Effector memory CD8-positive, alpha-beta T cell (primary cell): ENCODE data around the gene PABPN1L.
"Not testable (repeated sequence)": the region's sequence is repeated elsewhere in the genome, so short reads cannot be mapped to it uniquely, and the experiment has no call there.

Source experiments
- ATAC-seq: fragments of 150-1000 bp; cut with Tn5 transposase; replicated peaks from 2 replicates; pipeline ENCODE4 v1.10.0; 2021; ENCODE audit warnings: mild to moderate bottlenecking, moderate library complexity
- DNase-seq, 3 experiments: peaks; one replicate each; pipeline ENCODE4 v3.0.0; 2021
- H3K27ac Mint-ChIP-seq, 2 donors: one replicate each; pipeline ENCODE4 v1.8.0; 2022; ENCODE audit warnings: mild to moderate bottlenecking in 2 of 2, mixed read lengths in 2 of 2, moderate library complexity in 2 of 2
- H3K27me3 Mint-ChIP-seq, 2 donors: one replicate each; pipeline ENCODE4 v1.8.0; 2022; ENCODE audit warnings: mixed read lengths in 2 of 2
- H3K36me3 Mint-ChIP-seq: one replicate; pipeline ENCODE4 v1.8.0; 2022; ENCODE audit warnings: mild to moderate bottlenecking, moderate library complexity, mixed read lengths; ENCODE audit not compliant: insufficient read depth
- H3K4me1 Mint-ChIP-seq, 2 donors: one replicate each; pipeline ENCODE4 v1.8.0; 2022; ENCODE audit warnings: low read depth in 2 of 2, mixed read lengths in 2 of 2
- H3K4me3 Mint-ChIP-seq, 2 donors: one replicate each; pipeline ENCODE4 v1.8.0; 2022; ENCODE audit warnings: mild to moderate bottlenecking in 2 of 2, mixed read lengths in 2 of 2, moderate library complexity in 2 of 2
- H3K9me3 Mint-ChIP-seq, 2 donors: one replicate each; pipeline ENCODE4 v1.8.0; 2022; ENCODE audit warnings: mixed read lengths in 2 of 2

PABPN1L gene

GRCh38 chr16:88826070-88826840, 40.2 kb downstream of the PABPN1L start:
- no peaks in the 10 kb centered on the region for H3K9me3 Mint-ChIP-seq
- H3K4me1 Mint-ChIP-seq, result no peaks in the 10 kb centered on the region
- DNase-seq (no peak), ATAC-seq (no peak)
- no peak overlapping the region for H3K27ac Mint-ChIP-seq
- no peaks in the 10 kb centered on the region for H3K27me3 Mint-ChIP-seq
- H3K4me3 Mint-ChIP-seq, result no peak overlapping the region
- peaks cover 3% of the 10 kb centered on the region for H3K36me3 Mint-ChIP-seq

DNA sequence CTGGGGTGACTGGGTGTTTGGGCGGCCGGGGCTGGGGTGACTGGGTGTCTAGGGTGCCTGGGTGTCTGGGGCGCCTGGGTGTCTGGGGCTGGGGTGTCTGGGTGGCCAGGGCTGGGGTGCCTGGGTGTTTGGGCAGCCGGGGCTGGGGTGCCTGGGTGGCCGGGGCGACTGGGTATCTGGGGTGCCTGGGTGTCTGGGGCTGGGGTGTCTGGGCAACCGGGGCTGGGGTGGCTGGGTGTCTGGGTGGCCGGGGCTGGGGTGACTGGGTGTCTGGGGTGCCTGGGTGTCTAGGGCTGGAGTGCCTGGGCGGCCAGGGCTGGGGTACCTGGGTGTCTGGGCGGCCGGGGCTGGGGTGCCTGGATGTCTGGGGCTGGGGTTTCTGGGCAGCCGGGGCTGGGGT, 41.3 kb downstream of the PABPN1L start:
- H3K36me3 Mint-ChIP-seq, result peaks cover 3% of the 10 kb centered on the region
- no peak overlapping the region for H3K27ac Mint-ChIP-seq
- no peaks in the 10 kb centered on the region for H3K4me1 Mint-ChIP-seq
- no peak for ATAC-seq
- no peak overlapping the region for H3K4me3 Mint-ChIP-seq
- no peaks in the 10 kb centered on the region for H3K27me3 Mint-ChIP-seq
- no peak for DNase-seq
- H3K9me3 Mint-ChIP-seq, result no peaks in the 10 kb centered on the region

DNA sequence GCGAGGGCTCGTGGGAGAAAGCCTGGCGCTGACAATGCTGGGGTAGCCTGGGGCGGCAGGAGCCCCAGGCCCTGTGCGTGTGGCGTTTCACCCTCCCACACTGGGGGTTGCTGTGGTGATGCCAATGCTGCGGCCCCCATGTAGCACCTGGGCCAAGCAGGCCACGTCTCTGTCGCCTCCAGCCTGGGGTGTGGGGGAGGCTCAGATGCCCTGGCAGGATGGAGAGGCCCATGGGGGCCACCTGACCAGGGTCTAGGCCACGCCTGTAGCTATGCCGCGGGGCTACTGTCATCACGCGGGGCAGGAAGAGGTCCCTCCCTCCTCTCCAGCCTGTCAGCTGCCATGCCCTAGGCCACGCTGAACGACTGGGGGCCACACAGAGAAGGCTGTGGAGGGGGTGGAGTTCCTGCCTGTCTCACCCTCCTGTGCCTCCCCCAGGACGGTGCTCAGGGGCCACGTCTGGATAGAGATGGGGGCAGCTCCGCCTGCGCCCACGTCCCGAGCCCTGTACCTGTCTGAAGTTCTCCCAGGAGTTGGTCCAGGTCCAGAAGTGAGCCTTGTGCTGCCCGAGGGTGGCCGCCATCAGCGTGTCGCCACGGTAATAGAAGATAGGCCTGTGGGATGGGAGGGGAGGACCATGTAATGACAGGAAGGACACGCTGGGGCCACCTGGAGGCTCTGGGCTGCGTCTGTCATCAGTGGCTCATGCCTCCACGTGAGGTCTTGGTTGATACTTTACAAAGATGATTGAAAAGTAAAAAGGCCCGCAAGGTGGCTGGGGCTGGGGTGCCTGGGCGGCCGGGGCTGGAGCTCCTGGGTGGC, 42.0 kb downstream of the PABPN1L start:
- ATAC-seq, result no peak
- H3K9me3 Mint-ChIP-seq, result no peaks in the 10 kb centered on the region
- no peak overlapping the region for H3K4me3 Mint-ChIP-seq
- peaks cover 3% of the 10 kb centered on the region for H3K36me3 Mint-ChIP-seq
- DNase-seq, result no peak
- H3K27ac Mint-ChIP-seq, result no peak overlapping the region
- no peaks in the 10 kb centered on the region for H3K27me3 Mint-ChIP-seq
- no peaks in the 10 kb centered on the region for H3K4me1 Mint-ChIP-seq

GRCh38 chr16:88823646-88824045, 42.8 kb downstream of the PABPN1L start:
- not testable (repeated sequence) for H3K9me3 Mint-ChIP-seq, H3K27ac Mint-ChIP-seq, DNase-seq, H3K4me3 Mint-ChIP-seq, ATAC-seq, H3K4me1 Mint-ChIP-seq, H3K36me3 Mint-ChIP-seq, H3K27me3 Mint-ChIP-seq

GRCh38 chr16:88822281-88823040, 44.0 kb downstream of the PABPN1L start:
- Mint-ChIP-seq H3K9me3 (no peaks in the 10 kb centered on the region), H3K4me3 (no peak overlapping the region), H3K27me3 (no peaks in the 10 kb centered on the region), H3K4me1 (no peaks in the 10 kb centered on the region), H3K36me3 (peaks cover 3% of the 10 kb centered on the region), H3K27ac (no peak overlapping the region)
- DNase-seq, result no peak
- no peak for ATAC-seq

GRCh38 chr16:88821168-88821850, 45.2 kb downstream of the PABPN1L start:
- H3K27me3 Mint-ChIP-seq, result no peaks in the 10 kb centered on the region
- DNase-seq, result no peak
- H3K9me3 Mint-ChIP-seq, result no peaks in the 10 kb centered on the region
- H3K4me3 Mint-ChIP-seq, result no peak overlapping the region
- H3K36me3 Mint-ChIP-seq, result peaks cover 7% of the 10 kb centered on the region
- H3K4me1 Mint-ChIP-seq, result no peaks in the 10 kb centered on the region
- H3K27ac Mint-ChIP-seq, result no peak overlapping the region
- ATAC-seq, result no peak

DNA sequence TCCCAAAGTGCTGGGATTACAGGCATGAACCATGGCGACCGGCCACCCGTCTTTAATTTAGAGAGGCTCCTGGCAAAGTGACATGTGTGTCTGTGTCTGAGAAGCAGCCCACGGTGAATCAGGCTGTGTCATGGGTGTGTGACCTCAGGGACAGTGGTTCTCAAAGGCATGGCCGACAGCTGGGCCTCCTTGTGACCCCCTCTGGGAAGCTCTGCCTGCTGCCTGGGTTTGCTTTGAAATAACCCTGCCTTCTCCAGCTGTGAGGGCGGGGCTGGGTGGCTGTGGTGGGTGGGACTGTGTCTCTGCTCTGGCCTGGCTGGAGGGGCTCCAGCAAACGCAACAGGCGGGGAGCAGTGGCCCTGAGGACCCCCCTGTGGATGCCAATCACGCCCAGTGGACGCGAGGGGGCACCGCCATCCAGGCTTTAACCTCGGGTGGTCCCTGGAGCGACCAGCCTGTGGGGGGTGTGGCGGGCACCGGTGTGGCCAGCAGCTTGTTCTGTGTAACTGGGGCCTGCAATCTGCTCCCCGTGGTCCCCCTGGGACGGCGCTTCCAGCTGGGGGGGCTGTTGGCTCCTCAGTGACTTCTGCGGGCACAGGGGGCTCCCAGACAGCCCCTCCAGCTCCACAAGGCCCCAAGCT, 46.0 kb downstream of the PABPN1L start:
- Mint-ChIP-seq H3K27ac (no peak overlapping the region), H3K4me1 (no peaks in the 10 kb centered on the region), H3K36me3 (peaks cover 7% of the 10 kb centered on the region), H3K9me3 (no peaks in the 10 kb centered on the region), H3K4me3 (no peak overlapping the region), H3K27me3 (no peaks in the 10 kb centered on the region)
- ATAC-seq, result no peak
- no peak for DNase-seq

GRCh38 chr16:88819126-88819525, 47.3 kb downstream of the PABPN1L start:
- peaks cover 7% of the 10 kb centered on the region for H3K36me3 Mint-ChIP-seq
- H3K27me3 Mint-ChIP-seq, result no peaks in the 10 kb centered on the region
- H3K4me1 Mint-ChIP-seq, result no peaks in the 10 kb centered on the region
- DNase-seq (no peak), ATAC-seq (no peak)
- no peaks in the 10 kb centered on the region for H3K9me3 Mint-ChIP-seq
- no peak overlapping the region for H3K27ac Mint-ChIP-seq
- no peak overlapping the region for H3K4me3 Mint-ChIP-seq

DNA sequence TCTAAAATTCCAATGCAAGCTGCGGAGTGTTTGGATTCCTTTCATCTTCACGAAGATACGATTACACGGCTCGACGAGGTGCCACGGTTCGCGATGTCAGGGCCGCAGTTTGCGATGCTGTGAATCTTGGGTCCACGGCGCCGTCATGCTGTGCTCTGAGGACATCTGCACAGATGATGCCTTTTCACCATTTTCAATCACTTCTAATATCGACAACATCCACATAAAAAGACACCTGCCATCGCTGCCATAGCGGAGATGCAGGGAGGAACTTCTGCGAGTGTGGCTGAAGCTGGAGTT, 47.9 kb downstream of the PABPN1L start:
- no peak for ATAC-seq

GRCh38 chr16:88817785-88818574, 48.5 kb downstream of the PABPN1L start:
- Mint-ChIP-seq H3K4me1 (no peaks in the 10 kb centered on the region), H3K27ac (no peak overlapping the region), H3K9me3 (no peaks in the 10 kb centered on the region), H3K4me3 (no peak overlapping the region), H3K36me3 (peaks cover 7% of the 10 kb centered on the region), H3K27me3 (no peaks in the 10 kb centered on the region)
- ATAC-seq (no peak), DNase-seq (no peak)

More for the DNA sequence above, 47.9 kb downstream of the PABPN1L start:
- Mint-ChIP-seq H3K4me3 (no peak overlapping the region), H3K27me3 (no peaks in the 10 kb centered on the region), H3K36me3 (peaks cover 7% of the 10 kb centered on the region), H3K9me3 (no peaks in the 10 kb centered on the region), H3K27ac (no peak overlapping the region), H3K4me1 (no peaks in the 10 kb centered on the region)
- no peak for DNase-seq

DNA sequence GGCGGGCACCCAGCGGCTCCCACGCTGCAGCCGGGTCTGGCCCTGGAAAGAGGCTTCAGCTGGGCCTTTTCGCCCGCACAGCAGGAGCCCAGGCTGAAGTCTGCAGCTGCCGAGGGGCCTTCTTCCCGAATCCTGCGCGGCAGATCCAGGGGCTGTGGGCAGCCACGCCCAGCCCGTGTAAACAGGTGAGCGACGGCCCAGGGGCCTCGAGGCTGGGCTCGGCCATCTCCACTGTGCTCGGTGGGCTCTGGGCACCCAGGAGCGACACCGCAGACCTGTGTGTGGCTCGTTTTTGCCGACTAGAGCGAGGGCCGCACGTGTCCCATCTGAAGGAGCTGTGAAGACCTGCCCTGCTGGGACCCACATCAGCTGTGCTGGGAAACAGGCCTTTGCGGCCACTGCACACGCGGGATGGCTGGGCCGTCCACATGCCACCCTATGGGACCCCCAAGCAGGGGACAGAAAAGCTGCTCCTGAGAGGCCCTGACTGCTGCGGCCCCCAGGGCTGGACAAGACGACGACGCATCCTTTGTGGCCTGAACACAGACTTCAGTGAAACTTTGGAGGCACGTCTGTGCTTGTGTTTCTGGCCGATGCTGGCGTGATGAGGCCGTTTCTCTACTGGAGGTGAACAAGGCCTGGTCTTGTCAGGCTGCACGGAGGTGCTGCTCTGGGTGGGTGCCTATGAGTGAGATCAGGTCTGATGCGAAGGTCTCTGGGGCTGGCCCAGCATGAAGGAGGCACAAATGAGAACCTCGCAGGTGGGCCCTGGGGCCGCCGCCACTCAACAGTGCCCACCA, 49.5 kb downstream of the PABPN1L start:
- no peak for ATAC-seq
- H3K27ac Mint-ChIP-seq, result peak overlapping the region in 1 of 2 donors; percentile 23

More for the DNA sequence above, 49.5 kb downstream of the PABPN1L start:
- Mint-ChIP-seq H3K27me3 (no peaks in the 10 kb centered on the region), H3K4me1 (peaks cover 2 to 3% of the 10 kb centered on the region in 2 donors), H3K4me3 (no peak overlapping the region), H3K36me3 (peaks cover 5% of the 10 kb centered on the region), H3K9me3 (no peaks in the 10 kb centered on the region)
- no peak for DNase-seq
